AG04450 (cell line): ENCODE measurements around the gene NDUFA3. TPM values are rescaled to one million over a fixed set of nuclear protein-coding genes. Genes with fewer than 3 reads are reported as not detected.

Experiments
- CTCF ChIA-PET: fragments of 300-600, 350-600 bp; formaldehyde crosslinking; extraction: SDS; loops from one replicate; lab custom pipeline; 2022; ENCODE audit warnings: antibody characterized with exemption, inconsistent platforms; lab: Charles Lee
- POLR2A ChIA-PET: fragments of 350-600 bp; formaldehyde crosslinking; extraction: SDS; loops from one replicate; lab custom pipeline; 2021; ENCODE audit warnings: antibody characterized with exemption, inconsistent platforms; lab: Yijun Ruan, JAX
- DNase-seq: peaks from one replicate; pipeline ENCODE4 v3.0.0-alpha.2; 2011; ENCODE audit warnings: low read depth, low spot score
- H3K27ac ChIP-seq: one replicate; pipeline ENCODE4 v1.5.1; 2012; ENCODE audit warnings: low read depth, low read length, control low read depth
- H3K27me3 ChIP-seq: one replicate; pipeline ENCODE4 v1.6.0; 2012; ENCODE audit warnings: low read length; ENCODE audit not compliant: control insufficient read depth, insufficient read depth
- H3K4me3 ChIP-seq: 2 replicates; pipeline ENCODE4 v1.5.1; 2011; ENCODE audit warnings: mild to moderate bottlenecking, low read depth, low read length, control low read depth
- H3K9me3 ChIP-seq: 2 replicates; pipeline ENCODE4 v1.5.1; 2012; ENCODE audit warnings: low read length; ENCODE audit not compliant: control insufficient read depth, insufficient read depth
- CTCF ChIP-seq: IDR thresholded peaks from 2 replicates; pipeline ENCODE4 v1.5.1; 2011; ENCODE audit warnings: low read depth, low read length, control low read depth, inconsistent platforms
- polyA plus RNA-seq: library from polyadenylated mRNA; depleted of rRNA; stranded (reverse); fragments of >200 nt; gene quantifications from 2 replicates; pipeline ENCODE4 v1.2.3, GENCODE V29; 2011

NDUFA3 gene
- polyA plus RNA-seq, 1 experiment: 35.4 TPM

GRCh38 chr19:54106716-54107115 lies 4.1 kb downstream of the NDUFA3 start:
- no peak for DNase-seq
- Histone ChIP-seq H3K9me3 (peaks cover 3% of the 10 kb centered on the region; the same call in 1 of the 2 replicates), H3K4me3 (no peak overlapping the region), H3K27me3 (no peaks in the 10 kb centered on the region), H3K27ac (no peak overlapping the region)
- POLR2A ChIA-PET: interaction anchor here (1.2 kb wide), 1 partner anchor 9 kb away, joined by 3 read pairs; the partner anchor contains the start of genes PRPF31 and TFPT
- no peak for TF ChIP-seq CTCF
- CTCF ChIA-PET: no interaction called here

- no peak for TF ChIP-seq CTCF
- no peak overlapping the region for H3K4me3 ChIP-seq
- H3K27ac ChIP-seq: no peak overlapping the region
- DNase-seq: no peak
- no peaks in the 10 kb centered on the region for H3K27me3 ChIP-seq
- ChIA-PET POLR2A (interaction anchor here (2.2 kb wide), 1 partner anchor 29 kb away, joined by 6 read pairs; the partner anchor contains the start of gene CNOT3), CTCF (no interaction called here)
- peaks cover under 1% of the 10 kb centered on the region; the same call in 1 of the 2 replicates for H3K9me3 ChIP-seq
These were observed 5.3 kb downstream of the NDUFA3 start for GRCh38 chr19:54107876-54108490.

GRCh38 chr19:54108496-54108895 lies 5.8 kb downstream of the NDUFA3 start:
- CTCF ChIA-PET: no interaction called here

GRCh38 chr19:54109651-54110050 lies 7.0 kb downstream of the NDUFA3 start:
- POLR2A ChIA-PET: interaction anchor here (2.2 kb wide), 1 partner anchor 28 kb away, joined by 6 read pairs; the partner anchor contains the start of gene CNOT3

More at GRCh38 chr19:54108496-54108895, 5.8 kb downstream of the NDUFA3 start:
- DNase-seq: no peak
- POLR2A ChIA-PET: interaction anchor here (2.2 kb wide), 1 partner anchor 29 kb away, joined by 6 read pairs; the partner anchor contains the start of gene CNOT3
- Histone ChIP-seq H3K27ac (no peak overlapping the region), H3K9me3 (no peaks in the 10 kb centered on the region), H3K27me3 (no peaks in the 10 kb centered on the region), H3K4me3 (no peak overlapping the region)
- TF ChIP-seq CTCF: no peak

More at GRCh38 chr19:54109651-54110050, 7.0 kb downstream of the NDUFA3 start:
- H3K9me3 ChIP-seq: no peaks in the 10 kb centered on the region
- H3K27ac ChIP-seq: no peak overlapping the region
- no peak for DNase-seq
- CTCF ChIA-PET: no interaction called here
- H3K4me3 ChIP-seq: no peak overlapping the region
- H3K27me3 ChIP-seq: no peaks in the 10 kb centered on the region
- TF ChIP-seq CTCF: no peak
